Astrocyte (in vitro differentiated cells and primary cell): ENCODE measurements around the gene CD59. TPM values are rescaled to one million over a fixed set of nuclear protein-coding genes. Genes with fewer than 3 reads are reported as not detected.

Experiments used
- DNase-seq: peaks from one replicate; pipeline ENCODE4 v3.0.0-alpha.2; 2010; ENCODE audit warnings: low read depth
- FAIRE-seq: peaks from 2 replicates; lab custom pipeline; 2011; peaks lifted over from hg19 to GRCh38; lab: Jason Lieb, UNC
- H2AFZ ChIP-seq: 2 replicates; pipeline ENCODE4 v1.6.0; 2012; ENCODE audit warnings: low read depth, low read length, inconsistent platforms
- H3K27ac ChIP-seq: 2 replicates; pipeline ENCODE4 v1.5.1; 2011; ENCODE audit warnings: low read depth, low read length, inconsistent platforms
- H3K27me3 ChIP-seq: 2 replicates; pipeline ENCODE4 v1.6.0; 2011; ENCODE audit warnings: low read length, inconsistent platforms; ENCODE audit not compliant: insufficient read depth
- H3K36me3 ChIP-seq: 2 replicates; pipeline ENCODE4 v1.5.1; 2011; ENCODE audit warnings: low read length, inconsistent platforms; ENCODE audit not compliant: insufficient read depth
- H3K4me1 ChIP-seq: 2 replicates; pipeline ENCODE4 v1.5.1; 2011; ENCODE audit warnings: low read length, inconsistent platforms; ENCODE audit not compliant: insufficient read depth
- H3K4me2 ChIP-seq: 2 replicates; pipeline ENCODE4 v1.6.0; 2012; ENCODE audit warnings: low read length, inconsistent platforms
- H3K4me3 ChIP-seq: 2 replicates; pipeline ENCODE4 v1.5.1; 2011; ENCODE audit warnings: low read depth, mild to moderate bottlenecking, low read length, inconsistent platforms; ENCODE audit not compliant: insufficient read depth
- H3K79me2 ChIP-seq: 2 replicates; pipeline ENCODE4 v1.6.0; 2012; ENCODE audit warnings: mild to moderate bottlenecking, low read length, inconsistent platforms; ENCODE audit not compliant: insufficient read depth
- H3K9ac ChIP-seq: 2 replicates; pipeline ENCODE4 v1.6.0; 2012; ENCODE audit warnings: mild to moderate bottlenecking, low read length, inconsistent platforms
- H3K9me3 ChIP-seq: 2 replicates; pipeline ENCODE4 v1.5.1; 2012; ENCODE audit warnings: low read depth, mild to moderate bottlenecking, low read length, inconsistent platforms; ENCODE audit not compliant: insufficient read depth
- H4K20me1 ChIP-seq: 2 replicates; pipeline ENCODE4 v1.6.0; 2012; ENCODE audit warnings: low read length, inconsistent platforms; ENCODE audit not compliant: insufficient read depth
- H3K27ac Mint-ChIP-seq: one replicate; pipeline ENCODE4 v1.8.0; 2021; ENCODE audit warnings: mild to moderate bottlenecking, mixed read lengths; ENCODE audit not compliant: unreplicated experiment
- H3K27me3 Mint-ChIP-seq: one replicate; pipeline ENCODE4 v1.8.0; 2021; ENCODE audit warnings: low read depth, mixed read lengths; ENCODE audit not compliant: unreplicated experiment
- H3K36me3 Mint-ChIP-seq: one replicate; pipeline ENCODE4 v1.8.0; 2021; ENCODE audit warnings: low read depth, mixed read lengths; ENCODE audit not compliant: unreplicated experiment
- H3K4me1 Mint-ChIP-seq: one replicate; pipeline ENCODE4 v1.8.0; 2021; ENCODE audit warnings: low read depth, mixed read lengths; ENCODE audit not compliant: unreplicated experiment
- H3K4me3 Mint-ChIP-seq: one replicate; pipeline ENCODE4 v1.8.0; 2021; ENCODE audit warnings: mild to moderate bottlenecking, moderate library complexity, mixed read lengths; ENCODE audit not compliant: unreplicated experiment
- H3K9me3 Mint-ChIP-seq: one replicate; pipeline ENCODE4 v1.8.0; 2021; ENCODE audit warnings: mild to moderate bottlenecking, mixed read lengths; ENCODE audit not compliant: unreplicated experiment
- EZH2 ChIP-seq: IDR thresholded peaks from 2 replicates; pipeline ENCODE4 v1.6.1; 2012; ENCODE audit warnings: mild to moderate bottlenecking, low read length, inconsistent platforms; ENCODE audit not compliant: insufficient read depth
- total RNA-seq: library from RNA; stranded (reverse); gene quantifications from 2 replicates; pipeline ENCODE4 v1.2.1, GENCODE V29; 2021
- TF ChIP-seq, protein P1 (sequence below): IDR thresholded peaks from 2 replicates; pipeline ENCODE4 v1.5.1; 2011; ENCODE audit warnings: low read depth, mild to moderate bottlenecking, inconsistent platforms, low read length, moderate library complexity; ENCODE audit not compliant: insufficient read depth

Gene CD59
- total RNA-seq, 1 donor from 2014 or later: 587 TPM

DNA sequence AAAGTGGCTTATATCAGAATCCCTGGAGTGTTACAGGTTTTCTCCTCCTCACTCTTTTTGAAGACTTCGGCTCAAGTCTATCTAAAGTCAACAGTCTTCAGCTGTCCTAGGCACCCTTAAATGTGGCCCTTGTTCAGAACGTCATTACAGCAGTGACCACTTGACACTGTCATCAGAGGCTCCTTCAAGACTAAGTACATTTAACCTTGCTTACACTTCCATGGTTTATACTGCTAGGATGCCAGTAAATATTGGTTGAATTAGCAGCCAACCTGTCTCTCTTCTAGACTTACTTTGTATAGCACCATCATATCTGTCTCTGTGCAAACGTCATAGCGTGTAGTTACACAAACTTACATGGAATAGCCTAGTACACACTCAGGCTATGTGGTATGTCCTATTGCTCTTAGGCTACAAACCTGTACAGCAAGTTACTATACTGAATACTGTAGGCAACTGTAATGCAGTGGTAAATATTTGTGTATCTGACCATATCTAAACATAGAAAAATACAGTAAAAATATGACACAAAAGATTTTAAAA lies 22.3 kb downstream of the CD59 start:
- peaks cover 18% of the 10 kb centered on the region for H3K36me3 Mint-ChIP-seq
- no peaks in the 10 kb centered on the region for H3K27me3 Mint-ChIP-seq
- Histone ChIP-seq H3K4me1 (peaks cover 5% of the 10 kb centered on the region), H3K4me2 (no peak overlapping the region), H2AFZ (no peak overlapping the region), H3K27me3 (no peaks in the 10 kb centered on the region), H3K9me3 (no peaks in the 10 kb centered on the region), H3K9ac (no peak overlapping the region), H3K79me2 (peaks cover 79% of the 10 kb centered on the region), H3K27ac (no peak overlapping the region), H4K20me1 (peaks cover 71% of the 10 kb centered on the region), H3K4me3 (no peak overlapping the region), H3K36me3 (peaks cover 79% of the 10 kb centered on the region)
- H3K4me1 Mint-ChIP-seq: peaks cover 8% of the 10 kb centered on the region
- DNase-seq (no peak), FAIRE-seq (no peak)
- H3K27ac Mint-ChIP-seq: no peak overlapping the region
- no peak overlapping the region for H3K4me3 Mint-ChIP-seq
- no peak for TF ChIP-seq EZH2
- H3K9me3 Mint-ChIP-seq: no peaks in the 10 kb centered on the region

DNA sequence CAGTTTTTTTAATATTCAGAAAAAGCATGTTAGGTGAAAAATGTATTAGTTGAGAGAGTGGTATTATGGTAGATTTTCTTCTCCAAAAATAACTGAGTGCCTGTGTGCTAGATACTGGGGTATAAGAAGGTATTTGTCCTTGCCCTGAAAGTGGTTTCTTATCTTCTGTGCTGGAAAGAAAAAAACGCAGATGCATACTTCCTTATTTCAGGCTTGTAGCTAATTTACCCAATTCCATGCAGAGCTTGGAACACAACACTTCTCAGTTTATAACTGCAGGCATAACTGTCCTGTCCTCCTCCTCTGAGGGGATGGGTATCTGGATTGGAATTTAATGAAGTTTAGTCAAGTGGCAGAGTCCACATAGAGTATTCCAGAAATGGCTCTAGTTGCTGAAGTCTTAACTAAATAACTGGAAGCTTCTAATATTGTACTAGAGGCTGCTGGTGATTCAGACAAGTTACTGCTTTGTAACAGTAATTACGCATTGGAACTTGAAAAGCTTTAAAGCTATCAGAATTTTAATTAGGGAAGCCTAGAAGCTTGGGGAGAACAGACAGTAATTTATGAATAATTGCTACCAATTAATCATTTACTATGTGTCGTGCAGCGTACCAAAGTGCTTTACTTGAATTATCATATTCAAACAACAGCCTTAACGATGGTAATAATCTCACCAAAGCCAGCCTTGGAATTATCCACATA lies 22.9 kb downstream of the CD59 start:
- Mint-ChIP-seq H3K27me3 (no peaks in the 10 kb centered on the region), H3K9me3 (no peaks in the 10 kb centered on the region), H3K4me3 (no peak overlapping the region), H3K36me3 (peaks cover 21% of the 10 kb centered on the region), H3K27ac (peak overlapping the region; percentile 18), H3K4me1 (peaks cover 11% of the 10 kb centered on the region)
- peaks cover 78% of the 10 kb centered on the region for H3K36me3 ChIP-seq
- no peak overlapping the region for H3K9ac ChIP-seq
- H4K20me1 ChIP-seq: peaks cover 68% of the 10 kb centered on the region
- no peak overlapping the region for H3K27ac ChIP-seq
- DNase-seq (no peak), FAIRE-seq (no peak)
- peaks cover 5% of the 10 kb centered on the region for H3K4me1 ChIP-seq
- H3K4me2 ChIP-seq: no peak overlapping the region
- no peak overlapping the region for H3K4me3 ChIP-seq
- no peak for TF ChIP-seq EZH2
- TF ChIP-seq, protein P1, sequence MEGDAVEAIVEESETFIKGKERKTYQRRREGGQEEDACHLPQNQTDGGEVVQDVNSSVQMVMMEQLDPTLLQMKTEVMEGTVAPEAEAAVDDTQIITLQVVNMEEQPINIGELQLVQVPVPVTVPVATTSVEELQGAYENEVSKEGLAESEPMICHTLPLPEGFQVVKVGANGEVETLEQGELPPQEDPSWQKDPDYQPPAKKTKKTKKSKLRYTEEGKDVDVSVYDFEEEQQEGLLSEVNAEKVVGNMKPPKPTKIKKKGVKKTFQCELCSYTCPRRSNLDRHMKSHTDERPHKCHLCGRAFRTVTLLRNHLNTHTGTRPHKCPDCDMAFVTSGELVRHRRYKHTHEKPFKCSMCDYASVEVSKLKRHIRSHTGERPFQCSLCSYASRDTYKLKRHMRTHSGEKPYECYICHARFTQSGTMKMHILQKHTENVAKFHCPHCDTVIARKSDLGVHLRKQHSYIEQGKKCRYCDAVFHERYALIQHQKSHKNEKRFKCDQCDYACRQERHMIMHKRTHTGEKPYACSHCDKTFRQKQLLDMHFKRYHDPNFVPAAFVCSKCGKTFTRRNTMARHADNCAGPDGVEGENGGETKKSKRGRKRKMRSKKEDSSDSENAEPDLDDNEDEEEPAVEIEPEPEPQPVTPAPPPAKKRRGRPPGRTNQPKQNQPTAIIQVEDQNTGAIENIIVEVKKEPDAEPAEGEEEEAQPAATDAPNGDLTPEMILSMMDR: no peak
- no peaks in the 10 kb centered on the region for H3K9me3 ChIP-seq
- H2AFZ ChIP-seq: no peak overlapping the region
- H3K79me2 ChIP-seq: peaks cover 77% of the 10 kb centered on the region
- no peaks in the 10 kb centered on the region for H3K27me3 ChIP-seq

DNA sequence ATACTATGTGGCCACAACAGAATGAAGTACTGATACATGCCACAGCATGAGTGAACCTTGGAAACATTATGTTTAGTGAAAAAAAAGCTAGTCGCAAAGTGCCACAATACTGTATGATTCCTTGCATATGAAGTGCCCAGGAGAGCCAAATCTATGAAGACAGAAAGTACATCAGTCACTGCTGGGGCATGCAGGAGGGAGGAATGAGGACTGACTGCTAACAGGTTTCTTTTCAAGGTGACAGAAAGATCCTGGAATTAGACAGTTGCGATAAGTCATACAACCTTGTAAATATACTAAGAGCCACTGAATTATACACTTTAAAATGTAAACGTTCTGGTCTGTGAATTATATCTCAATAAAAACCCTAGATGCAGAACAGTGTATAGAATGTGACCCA lies 23.8 kb downstream of the CD59 start:
- H3K36me3 ChIP-seq: peaks cover 81% of the 10 kb centered on the region
- Mint-ChIP-seq H3K4me3 (no peak overlapping the region), H3K4me1 (peaks cover 11% of the 10 kb centered on the region), H3K36me3 (peaks cover 20% of the 10 kb centered on the region), H3K9me3 (no peaks in the 10 kb centered on the region), H3K27ac (no peak overlapping the region), H3K27me3 (no peaks in the 10 kb centered on the region)
- no peak overlapping the region for H2AFZ ChIP-seq
- H3K27me3 ChIP-seq: no peaks in the 10 kb centered on the region
- H4K20me1 ChIP-seq: peaks cover 67% of the 10 kb centered on the region
- H3K27ac ChIP-seq: no peak overlapping the region
- no peak for DNase-seq
- FAIRE-seq: no peak
- H3K4me2 ChIP-seq: no peak overlapping the region
- no peak for TF ChIP-seq EZH2
- TF ChIP-seq, protein P1: no peak
- peaks cover 5% of the 10 kb centered on the region for H3K4me1 ChIP-seq
- H3K79me2 ChIP-seq: peaks cover 74% of the 10 kb centered on the region
- no peaks in the 10 kb centered on the region for H3K9me3 ChIP-seq
- no peak overlapping the region for H3K9ac ChIP-seq
- no peak overlapping the region for H3K4me3 ChIP-seq
